AG09309 (cell line): ENCODE results near the gene IFRD2.
"Not testable (repeated sequence)": the region's sequence is repeated elsewhere in the genome, so short reads cannot be mapped to it uniquely, and the experiment has no call there.

ENCODE experiments used
- DNase-seq: peaks from one replicate; pipeline ENCODE4 v3.0.0-alpha.2; 2010; ENCODE audit warnings: low read depth
- H3K4me3 ChIP-seq: 2 replicates; pipeline ENCODE4 v1.5.1; 2011; ENCODE audit warnings: mild to moderate bottlenecking, low read depth, low read length, moderate library complexity; ENCODE audit not compliant: control insufficient read depth
- CTCF ChIP-seq: IDR thresholded peaks from 2 replicates; pipeline ENCODE4 v1.5.1; 2011; ENCODE audit warnings: mild to moderate bottlenecking, low read depth, low read length, inconsistent platforms; ENCODE audit not compliant: insufficient read depth, control insufficient read depth; ENCODE audit errors: missing control alignments

The IFRD2 gene

GRCh38 chr3:50274371-50275104 lies 17.7 kb downstream of the IFRD2 start:
- H3K4me3 ChIP-seq = no peak overlapping the region
- no peak for DNase-seq
- peak; percentile 63 for TF ChIP-seq CTCF

GRCh38 chr3:50273689-50274065 lies 18.6 kb downstream of the IFRD2 start:
- no peak for TF ChIP-seq CTCF
- H3K4me3 ChIP-seq = no peak overlapping the region

GRCh38 chr3:50272911-50273688 lies 19.1 kb downstream of the IFRD2 start:
- no peak overlapping the region; the same call in 1 of the 2 replicates for H3K4me3 ChIP-seq
- peak; percentile 94 for TF ChIP-seq CTCF

More at GRCh38 chr3:50273689-50274065, 18.6 kb downstream of the IFRD2 start:
- DNase-seq = no peak

GRCh38 chr3:50272538-50272910 lies 19.7 kb downstream of the IFRD2 start:
- not testable (repeated sequence) for H3K4me3 ChIP-seq, DNase-seq

More at GRCh38 chr3:50272911-50273688, 19.1 kb downstream of the IFRD2 start:
- DNase-seq = no peak

GRCh38 chr3:50271314-50271936 lies 20.8 kb downstream of the IFRD2 start:
- no peak for DNase-seq
- TF ChIP-seq CTCF = no peak
- H3K4me3 ChIP-seq = no peak overlapping the region

GRCh38 chr3:50270422-50271224 lies 21.6 kb downstream of the IFRD2 start:
- no peak overlapping the region for H3K4me3 ChIP-seq
- no peak for TF ChIP-seq CTCF
- no peak for DNase-seq

GRCh38 chr3:50269977-50270413 lies 22.2 kb downstream of the IFRD2 start:
- H3K4me3 ChIP-seq = no peak overlapping the region
- TF ChIP-seq CTCF = no peak
- no peak for DNase-seq
